SK-N-SH treated with all-trans-retinoic acid at 6 μM for 48 hours (cell line): Measurements from ENCODE around the gene VWF.

Source experiments
- GLIS3 ChIP-seq: fragments of 250-450 bp; sonication (Bioruptor Pico); IDR thresholded peaks from 2 replicates; pipeline ENCODE4 v1.5.0; 2020; ENCODE audit warnings: mild to moderate bottlenecking, moderate library complexity
- TF ChIP-seq, protein P1 (sequence below): fragments of 250-450 bp; sonication (Bioruptor Pico); IDR thresholded peaks from 2 replicates; pipeline ENCODE4 v1.8.0; 2020; ENCODE audit warnings: mild to moderate bottlenecking, moderate library complexity, borderline replicate concordance

DNA sequence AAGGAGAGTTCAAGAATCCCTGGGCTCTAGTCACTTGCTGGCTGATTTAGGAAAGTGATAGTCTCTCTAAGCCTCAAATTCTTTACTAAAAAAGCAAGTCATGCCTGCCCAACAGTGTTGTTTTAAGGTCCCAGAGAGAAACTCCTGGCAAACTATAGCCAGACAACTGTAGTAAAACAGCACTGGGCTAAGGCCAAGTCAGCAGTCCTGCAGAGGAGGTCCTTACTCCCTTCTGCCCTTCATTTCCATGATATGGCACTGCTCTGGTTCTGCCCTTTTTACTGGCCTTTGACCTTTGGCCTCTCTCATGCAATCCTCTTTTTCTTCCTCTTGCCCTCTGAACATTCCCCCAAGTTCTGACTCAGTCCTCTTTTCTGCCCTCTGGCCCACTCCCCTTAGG lies 74.9 kb downstream of the VWF start:
- TF ChIP-seq, protein P1, sequence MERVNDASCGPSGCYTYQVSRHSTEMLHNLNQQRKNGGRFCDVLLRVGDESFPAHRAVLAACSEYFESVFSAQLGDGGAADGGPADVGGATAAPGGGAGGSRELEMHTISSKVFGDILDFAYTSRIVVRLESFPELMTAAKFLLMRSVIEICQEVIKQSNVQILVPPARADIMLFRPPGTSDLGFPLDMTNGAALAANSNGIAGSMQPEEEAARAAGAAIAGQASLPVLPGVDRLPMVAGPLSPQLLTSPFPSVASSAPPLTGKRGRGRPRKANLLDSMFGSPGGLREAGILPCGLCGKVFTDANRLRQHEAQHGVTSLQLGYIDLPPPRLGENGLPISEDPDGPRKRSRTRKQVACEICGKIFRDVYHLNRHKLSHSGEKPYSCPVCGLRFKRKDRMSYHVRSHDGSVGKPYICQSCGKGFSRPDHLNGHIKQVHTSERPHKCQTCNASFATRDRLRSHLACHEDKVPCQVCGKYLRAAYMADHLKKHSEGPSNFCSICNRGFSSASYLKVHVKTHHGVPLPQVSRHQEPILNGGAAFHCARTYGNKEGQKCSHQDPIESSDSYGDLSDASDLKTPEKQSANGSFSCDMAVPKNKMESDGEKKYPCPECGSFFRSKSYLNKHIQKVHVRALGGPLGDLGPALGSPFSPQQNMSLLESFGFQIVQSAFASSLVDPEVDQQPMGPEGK (CRISPR knock-in tag) = no peak
- TF ChIP-seq GLIS3 (CRISPR knock-in tag) = no peak
